ENCODE data around the gene PCGF3.

Gene PCGF3

DNA sequence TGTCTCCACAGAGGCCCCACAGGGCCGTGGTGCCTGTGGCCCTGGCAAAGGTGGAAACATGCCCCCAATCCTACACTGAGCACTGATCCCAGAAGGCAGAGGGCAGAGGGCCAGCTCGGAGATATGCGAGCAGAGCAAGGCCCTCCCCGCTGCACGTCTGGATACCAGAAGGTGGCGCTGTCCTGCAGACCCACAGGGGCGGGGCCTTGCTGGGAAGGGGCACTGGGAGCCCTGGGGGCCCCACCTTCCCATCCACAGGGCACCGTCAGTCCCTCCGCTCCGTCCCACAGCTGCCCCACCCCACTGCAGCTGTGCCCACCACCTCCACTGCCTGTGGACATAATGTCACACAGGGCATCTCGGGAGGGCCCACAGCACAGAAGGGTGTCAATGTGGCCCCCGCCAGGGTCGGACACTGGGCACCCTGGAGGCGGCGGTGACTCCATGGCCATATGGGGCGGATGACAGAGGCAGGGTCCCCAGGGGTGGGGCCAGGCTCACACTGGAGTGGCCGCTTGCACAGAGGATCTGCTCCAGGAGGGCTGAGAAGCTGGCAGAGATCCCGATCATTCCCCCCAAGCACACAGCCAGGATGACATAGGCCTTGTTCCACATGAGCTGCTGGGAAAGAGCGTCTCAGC, 21.5 kb upstream of the PCGF3 start:
- no peaks in the 10 kb centered on the region for H3K27me3 ChIP-seq (ENCODE audit: control insufficient read depth, insufficient read depth, low read length)
- H3K9me3 ChIP-seq (ENCODE audit: control insufficient read depth, low read length), result no peaks in the 10 kb centered on the region
- TF ChIP-seq, protein P1, sequence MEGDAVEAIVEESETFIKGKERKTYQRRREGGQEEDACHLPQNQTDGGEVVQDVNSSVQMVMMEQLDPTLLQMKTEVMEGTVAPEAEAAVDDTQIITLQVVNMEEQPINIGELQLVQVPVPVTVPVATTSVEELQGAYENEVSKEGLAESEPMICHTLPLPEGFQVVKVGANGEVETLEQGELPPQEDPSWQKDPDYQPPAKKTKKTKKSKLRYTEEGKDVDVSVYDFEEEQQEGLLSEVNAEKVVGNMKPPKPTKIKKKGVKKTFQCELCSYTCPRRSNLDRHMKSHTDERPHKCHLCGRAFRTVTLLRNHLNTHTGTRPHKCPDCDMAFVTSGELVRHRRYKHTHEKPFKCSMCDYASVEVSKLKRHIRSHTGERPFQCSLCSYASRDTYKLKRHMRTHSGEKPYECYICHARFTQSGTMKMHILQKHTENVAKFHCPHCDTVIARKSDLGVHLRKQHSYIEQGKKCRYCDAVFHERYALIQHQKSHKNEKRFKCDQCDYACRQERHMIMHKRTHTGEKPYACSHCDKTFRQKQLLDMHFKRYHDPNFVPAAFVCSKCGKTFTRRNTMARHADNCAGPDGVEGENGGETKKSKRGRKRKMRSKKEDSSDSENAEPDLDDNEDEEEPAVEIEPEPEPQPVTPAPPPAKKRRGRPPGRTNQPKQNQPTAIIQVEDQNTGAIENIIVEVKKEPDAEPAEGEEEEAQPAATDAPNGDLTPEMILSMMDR (IDR thresholded peaks at IDR 0.05), result peak; percentile 23
- H3K4me3 ChIP-seq (ENCODE audit: low read depth, low read length), result no peak overlapping the region
- no peak overlapping the region for H3K4me2 ChIP-seq (ENCODE audit: low read length)
- no peak overlapping the region for H3K9ac ChIP-seq
- H3K4me1 ChIP-seq, result no peaks in the 10 kb centered on the region
- H3K27ac ChIP-seq, result no peak overlapping the region
- H3K36me3 ChIP-seq (ENCODE audit: control insufficient read depth, insufficient read depth, low read length), result no peaks in the 10 kb centered on the region
- H3K79me2 ChIP-seq, result no peaks in the 10 kb centered on the region
- H2AFZ ChIP-seq, result no peak overlapping the region

- TF ChIP-seq, protein P1 (IDR thresholded peaks at IDR 0.05), result no peak
- no peaks in the 10 kb centered on the region for H3K79me2 ChIP-seq
- H3K4me2 ChIP-seq (ENCODE audit: low read length), result no peak overlapping the region
- H3K36me3 ChIP-seq (ENCODE audit: control insufficient read depth, insufficient read depth, low read length), result no peaks in the 10 kb centered on the region
- no peak overlapping the region for H3K4me3 ChIP-seq (ENCODE audit: low read depth, low read length)
- no peak overlapping the region for H2AFZ ChIP-seq
- H3K27me3 ChIP-seq (ENCODE audit: control insufficient read depth, insufficient read depth, low read length), result no peaks in the 10 kb centered on the region
- H3K4me1 ChIP-seq, result no peaks in the 10 kb centered on the region
- H3K27ac ChIP-seq, result no peak overlapping the region
- no peak overlapping the region for H3K9ac ChIP-seq
- H3K9me3 ChIP-seq (ENCODE audit: control insufficient read depth, low read length), result no peaks in the 10 kb centered on the region
Measured at GRCh38 chr4:684623-685327, 20.9 kb upstream of the PCGF3 start.

DNA sequence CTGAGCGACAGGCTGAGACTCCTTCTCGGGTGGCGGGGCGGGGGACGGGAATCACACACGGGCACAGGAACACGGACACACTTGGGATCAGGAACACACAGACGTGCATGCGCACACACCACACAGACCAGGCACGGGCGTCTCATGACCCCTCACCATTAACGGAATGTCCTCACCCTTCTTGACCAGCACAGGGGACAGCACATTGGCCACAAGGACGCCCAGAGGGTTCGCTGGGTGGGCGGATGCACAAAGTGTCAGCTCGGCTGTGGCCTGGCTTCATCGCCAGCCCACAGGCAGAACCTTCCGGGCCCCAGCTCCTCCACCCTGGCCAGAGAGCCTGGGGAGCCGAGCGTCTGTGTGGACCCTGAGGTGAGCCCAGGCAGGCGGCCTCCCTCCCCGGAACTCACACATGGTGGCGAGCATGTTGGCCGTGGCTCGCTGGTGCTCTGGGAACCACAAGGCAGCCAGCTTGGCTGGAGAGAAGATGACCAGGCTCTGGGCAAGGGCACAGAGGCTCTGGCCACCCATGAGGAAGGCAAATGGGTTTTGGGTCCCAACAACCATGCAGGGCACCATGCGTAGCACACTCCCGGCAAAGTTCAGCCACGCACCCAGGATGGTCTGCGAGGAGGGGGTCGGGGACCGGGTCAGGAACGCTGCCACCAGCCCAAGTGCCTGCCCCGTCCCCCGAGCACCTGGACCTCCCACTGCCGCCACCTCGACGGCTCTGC, 19.8 kb upstream of the PCGF3 start:
- TF ChIP-seq, protein P1 (IDR thresholded peaks at IDR 0.05), result no peak
- no peaks in the 10 kb centered on the region for H3K27me3 ChIP-seq (ENCODE audit: control insufficient read depth, insufficient read depth, low read length)

DNA sequence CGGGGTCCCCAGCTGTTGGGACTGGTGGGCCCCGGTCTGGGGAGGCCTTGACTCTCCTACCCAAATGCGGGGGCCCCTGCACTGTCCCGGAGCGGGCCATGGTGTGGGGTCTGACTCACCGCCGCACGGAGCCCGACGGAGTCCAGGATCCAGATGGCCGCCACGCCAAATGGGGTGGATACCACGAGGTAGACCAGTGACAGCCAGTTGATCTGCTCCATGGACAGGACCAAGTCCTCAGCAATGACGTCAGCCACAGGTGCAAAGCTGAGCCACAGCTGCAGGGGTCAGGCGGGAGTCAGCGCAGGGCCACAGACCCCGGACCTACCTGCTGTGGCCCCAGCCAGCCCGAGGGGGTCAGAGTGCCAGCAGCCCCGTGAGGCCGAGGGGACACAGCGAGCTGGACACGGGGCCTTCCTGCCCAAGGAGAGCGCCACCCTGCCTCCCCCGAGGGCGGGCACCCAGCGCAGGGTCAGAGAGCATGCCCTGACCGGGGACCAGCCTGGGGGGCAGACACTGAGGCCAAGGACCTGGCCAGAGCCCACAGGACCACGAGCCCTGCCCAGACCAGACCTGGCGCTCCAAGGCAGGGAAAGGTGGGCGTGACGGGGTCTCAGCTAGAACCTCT, 19.1 kb upstream of the PCGF3 start:
- no peak overlapping the region for H3K27ac ChIP-seq
- H3K79me2 ChIP-seq, result no peaks in the 10 kb centered on the region
- no peaks in the 10 kb centered on the region for H3K36me3 ChIP-seq (ENCODE audit: control insufficient read depth, insufficient read depth, low read length)
- H3K9me3 ChIP-seq (ENCODE audit: control insufficient read depth, low read length), result no peaks in the 10 kb centered on the region
- H2AFZ ChIP-seq, result no peak overlapping the region
- no peaks in the 10 kb centered on the region for H3K27me3 ChIP-seq (ENCODE audit: control insufficient read depth, insufficient read depth, low read length)
- H3K4me2 ChIP-seq (ENCODE audit: low read length), result no peak overlapping the region
- TF ChIP-seq, protein P1 (IDR thresholded peaks at IDR 0.05), result no peak
- H3K4me3 ChIP-seq (ENCODE audit: low read depth, low read length), result no peak overlapping the region
- H3K9ac ChIP-seq, result no peak overlapping the region
- H3K4me1 ChIP-seq, result no peaks in the 10 kb centered on the region

More for the DNA sequence above, 19.8 kb upstream of the PCGF3 start:
- Histone ChIP-seq H3K9ac (no peak overlapping the region), H3K4me1 (no peaks in the 10 kb centered on the region), H2AFZ (no peak overlapping the region), H3K79me2 (no peaks in the 10 kb centered on the region), H3K4me3 (ENCODE audit: low read depth, low read length) (no peak overlapping the region), H3K27ac (no peak overlapping the region), H3K4me2 (ENCODE audit: low read length) (no peak overlapping the region), H3K36me3 (ENCODE audit: control insufficient read depth, insufficient read depth, low read length) (no peaks in the 10 kb centered on the region), H3K9me3 (ENCODE audit: control insufficient read depth, low read length) (no peaks in the 10 kb centered on the region)
